Measurements from ENCODE around the gene INSR.

DNA sequence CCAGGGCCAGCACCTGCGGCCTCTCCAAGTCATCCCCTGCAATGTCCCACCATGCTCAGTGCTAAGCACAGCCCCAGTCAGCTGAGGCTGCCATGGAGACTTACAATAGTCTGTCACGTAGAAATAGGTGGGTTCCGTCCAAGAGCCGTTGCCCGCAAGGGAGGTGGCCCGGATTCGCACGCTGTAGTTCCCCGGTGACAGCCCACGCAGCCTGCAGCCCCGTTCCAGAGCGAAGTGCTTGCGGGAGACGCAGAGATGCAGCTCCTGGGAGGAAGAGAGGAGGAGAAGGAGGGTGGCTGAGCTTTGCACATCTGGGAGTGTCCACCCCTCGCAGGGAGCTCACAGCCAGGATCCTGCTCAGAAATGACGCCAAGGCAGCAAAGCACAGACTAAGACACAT is 162.2 kb downstream of the INSR start:
- TF ChIP-seq, protein P1, sequence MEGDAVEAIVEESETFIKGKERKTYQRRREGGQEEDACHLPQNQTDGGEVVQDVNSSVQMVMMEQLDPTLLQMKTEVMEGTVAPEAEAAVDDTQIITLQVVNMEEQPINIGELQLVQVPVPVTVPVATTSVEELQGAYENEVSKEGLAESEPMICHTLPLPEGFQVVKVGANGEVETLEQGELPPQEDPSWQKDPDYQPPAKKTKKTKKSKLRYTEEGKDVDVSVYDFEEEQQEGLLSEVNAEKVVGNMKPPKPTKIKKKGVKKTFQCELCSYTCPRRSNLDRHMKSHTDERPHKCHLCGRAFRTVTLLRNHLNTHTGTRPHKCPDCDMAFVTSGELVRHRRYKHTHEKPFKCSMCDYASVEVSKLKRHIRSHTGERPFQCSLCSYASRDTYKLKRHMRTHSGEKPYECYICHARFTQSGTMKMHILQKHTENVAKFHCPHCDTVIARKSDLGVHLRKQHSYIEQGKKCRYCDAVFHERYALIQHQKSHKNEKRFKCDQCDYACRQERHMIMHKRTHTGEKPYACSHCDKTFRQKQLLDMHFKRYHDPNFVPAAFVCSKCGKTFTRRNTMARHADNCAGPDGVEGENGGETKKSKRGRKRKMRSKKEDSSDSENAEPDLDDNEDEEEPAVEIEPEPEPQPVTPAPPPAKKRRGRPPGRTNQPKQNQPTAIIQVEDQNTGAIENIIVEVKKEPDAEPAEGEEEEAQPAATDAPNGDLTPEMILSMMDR (IDR thresholded peaks at IDR 0.05; ENCODE audit: borderline replicate concordance, extremely low read depth, low read length, poor library complexity, severe bottlenecking), result no peak
- no peak for TF ChIP-seq EZH2 (IDR thresholded peaks at IDR 0.05; ENCODE audit: borderline replicate concordance, low read depth, low read length, severe bottlenecking)

Data from DND-41 (cell line).